Central memory CD8-positive, alpha-beta T cell (primary cell): ENCODE results near the gene GNAI2.
"Not testable (repeated sequence)": the region's sequence is repeated elsewhere in the genome, so short reads cannot be mapped to it uniquely, and the experiment has no call there.

Source experiments
- ATAC-seq: fragments of 150-1000 bp; cut with Tn5 transposase; replicated peaks from 2 replicates; pipeline ENCODE4 v1.10.0; 2022; ENCODE audit warnings: mild to moderate bottlenecking, moderate FRiP score, moderate number of reproducible peaks; ENCODE audit not compliant: poor library complexity, severe bottlenecking; ENCODE audit errors: extremely low read depth
- DNase-seq, 2 donors: peaks; one replicate each; pipeline ENCODE4 v3.0.0; 2021; ENCODE audit warnings: low spot score in 2 of 2
- H3K27ac Mint-ChIP-seq: one replicate; pipeline ENCODE4 v1.8.0; 2022; ENCODE audit warnings: low read depth, mild to moderate bottlenecking, moderate library complexity, mixed read lengths
- H3K27me3 Mint-ChIP-seq: one replicate; pipeline ENCODE4 v1.8.0; 2022; ENCODE audit warnings: mixed read lengths
- H3K36me3 Mint-ChIP-seq: one replicate; pipeline ENCODE4 v1.8.0; 2022; ENCODE audit warnings: mild to moderate bottlenecking, moderate library complexity, mixed read lengths; ENCODE audit not compliant: insufficient read depth
- H3K4me1 Mint-ChIP-seq: one replicate; pipeline ENCODE4 v1.8.0; 2022; ENCODE audit warnings: mixed read lengths
- H3K4me3 Mint-ChIP-seq: one replicate; pipeline ENCODE4 v1.8.0; 2022; ENCODE audit warnings: mild to moderate bottlenecking, moderate library complexity, mixed read lengths
- H3K9me3 Mint-ChIP-seq: one replicate; pipeline ENCODE4 v1.8.0; 2022; ENCODE audit warnings: mixed read lengths

The GNAI2 gene

DNA sequence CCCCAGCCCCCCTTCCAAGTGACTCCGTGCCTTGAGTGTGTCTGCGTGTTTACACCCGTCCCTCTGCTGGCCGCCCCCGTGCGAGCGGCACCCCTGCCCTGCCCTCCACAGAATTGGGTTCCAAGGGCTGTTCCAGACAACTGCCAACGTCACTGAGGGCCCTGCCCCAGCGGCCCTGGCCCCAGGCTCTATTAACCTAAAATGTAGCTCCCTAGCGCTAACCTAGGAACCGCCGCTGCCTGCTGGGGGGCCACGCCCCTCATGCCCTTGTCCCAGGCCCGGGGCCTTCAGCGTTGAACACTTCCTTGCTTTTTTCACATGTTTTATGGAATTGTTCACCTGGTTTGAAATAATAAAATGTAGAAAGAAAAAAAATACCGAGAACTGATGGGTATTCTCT, 23.0 kb downstream of the GNAI2 start:
- Mint-ChIP-seq H3K4me1 (peaks cover 6% of the 10 kb centered on the region), H3K4me3 (peak overlapping the region; percentile 20), H3K9me3 (no peaks in the 10 kb centered on the region), H3K27ac (peak overlapping the region; percentile 63), H3K27me3 (no peaks in the 10 kb centered on the region), H3K36me3 (peaks cover 43% of the 10 kb centered on the region)
- DNase-seq (no peak), ATAC-seq (no peak)

DNA sequence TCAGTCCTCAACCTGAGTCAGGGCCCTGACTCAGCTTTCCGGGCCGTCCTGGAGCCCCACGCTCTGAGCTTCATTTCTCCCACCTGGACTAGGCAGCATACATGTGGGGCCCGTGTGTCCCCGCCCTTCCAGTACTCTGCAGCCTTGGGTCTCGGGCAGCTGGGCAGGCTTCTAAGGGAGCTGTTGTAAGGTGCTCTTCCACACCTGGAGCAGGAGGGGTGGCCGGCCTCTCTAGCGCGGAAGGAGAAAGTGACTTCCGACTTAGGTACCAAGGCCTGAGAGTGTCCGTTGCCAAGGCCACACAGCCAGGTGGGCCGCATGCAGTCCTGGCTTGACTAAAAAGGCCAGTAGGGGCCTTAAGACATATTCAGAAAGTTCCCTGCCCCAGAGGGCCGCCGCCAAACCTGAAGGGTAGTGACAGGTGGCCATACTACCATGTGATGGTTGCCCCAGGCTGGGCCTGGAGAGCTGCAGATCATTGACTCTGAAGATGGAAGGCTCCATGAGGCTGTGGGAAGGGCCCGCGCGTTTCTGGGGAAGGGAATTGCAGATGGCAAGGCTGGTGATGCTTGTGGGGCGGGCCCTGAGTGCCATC, 23.5 kb downstream of the GNAI2 start:
- Mint-ChIP-seq H3K4me1 (peaks cover 6% of the 10 kb centered on the region), H3K4me3 (peak overlapping the region; percentile 66), H3K27ac (peak overlapping the region; percentile 63), H3K27me3 (no peaks in the 10 kb centered on the region), H3K36me3 (peaks cover 43% of the 10 kb centered on the region), H3K9me3 (no peaks in the 10 kb centered on the region)
- ATAC-seq (no peak), DNase-seq (no peak)

DNA sequence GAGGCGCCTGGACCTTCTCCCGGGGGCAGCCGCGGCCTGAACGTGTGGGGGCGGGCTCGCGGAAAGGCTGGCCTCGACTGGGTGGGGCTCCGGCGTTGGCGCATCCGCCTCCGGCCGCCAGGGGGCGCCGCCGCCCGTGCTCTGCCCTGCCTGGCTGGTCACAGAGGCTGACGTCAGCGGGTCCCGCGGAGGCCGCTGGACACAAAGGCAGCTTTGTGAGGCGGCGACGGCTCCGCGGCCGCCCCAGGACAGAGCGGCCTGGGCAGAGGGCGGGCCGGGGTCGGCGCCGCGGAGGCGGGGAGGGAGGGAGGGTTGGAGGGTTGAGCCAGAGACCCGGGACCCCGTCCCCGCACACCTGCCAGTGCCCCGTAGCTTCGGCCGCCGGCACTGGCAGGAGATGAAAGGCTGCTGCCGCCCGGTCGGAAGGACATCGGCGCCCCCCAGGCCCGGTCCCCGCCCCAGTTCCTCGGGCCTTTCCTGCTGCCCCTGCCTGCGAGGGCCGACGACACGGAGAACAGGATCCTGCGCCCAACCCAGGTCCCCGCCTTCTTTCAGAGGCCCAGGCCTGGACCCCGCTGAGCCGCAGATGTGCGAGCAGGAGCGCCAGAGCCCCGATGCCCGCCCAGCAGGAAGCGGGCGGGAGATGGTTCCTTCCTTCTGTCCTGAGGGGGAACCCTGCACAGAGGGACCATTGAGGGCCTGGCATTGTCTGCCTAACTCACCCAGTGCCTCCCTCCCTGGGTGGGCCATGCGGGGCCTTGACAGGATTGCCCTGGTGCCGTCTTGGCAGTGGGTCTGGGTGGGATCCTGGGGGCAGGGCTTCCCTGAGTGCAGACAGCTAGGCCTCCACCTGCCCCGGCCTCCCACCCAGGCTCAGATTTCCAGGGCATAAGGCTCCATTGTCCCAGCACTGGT, 24.3 kb downstream of the GNAI2 start:
- Mint-ChIP-seq H3K4me1 (peaks cover 6% of the 10 kb centered on the region), H3K4me3 (peak overlapping the region; percentile 66), H3K27me3 (no peaks in the 10 kb centered on the region), H3K36me3 (peaks cover 39% of the 10 kb centered on the region), H3K9me3 (no peaks in the 10 kb centered on the region), H3K27ac (peak overlapping the region; percentile 63)
- peak; percentile 96 for ATAC-seq
- DNase-seq: peak; percentile 67 to 79

DNA sequence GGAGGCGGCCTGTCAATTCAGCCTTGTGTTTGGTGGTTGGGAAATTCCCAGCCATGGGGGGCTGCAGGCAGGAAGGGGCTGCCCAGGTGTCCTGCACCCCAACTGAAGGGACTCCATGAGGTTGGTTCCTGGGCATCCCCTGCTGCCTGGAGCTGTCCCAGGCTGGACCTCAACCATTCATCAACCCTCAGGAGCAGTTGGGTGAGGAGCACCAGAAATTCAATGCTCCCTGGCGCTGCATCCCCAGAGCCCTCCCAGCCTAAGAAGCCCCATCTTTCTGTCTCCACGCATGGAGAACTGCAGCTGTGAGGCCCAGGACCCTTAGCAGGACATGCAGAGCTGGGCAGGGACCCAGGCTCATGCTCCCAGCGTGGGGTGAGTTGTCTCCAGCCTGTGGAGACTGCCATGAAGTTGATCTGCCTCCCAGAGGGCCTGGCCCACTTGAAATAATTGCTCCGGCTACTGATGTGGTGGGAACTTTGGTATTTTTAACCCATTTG, 25.0 kb downstream of the GNAI2 start:
- H3K27me3 Mint-ChIP-seq: no peaks in the 10 kb centered on the region
- peaks cover 6% of the 10 kb centered on the region for H3K4me1 Mint-ChIP-seq
- ATAC-seq (no peak), DNase-seq (no peak)
- H3K27ac Mint-ChIP-seq: no peak overlapping the region
- H3K36me3 Mint-ChIP-seq: peaks cover 36% of the 10 kb centered on the region
- peak overlapping the region; percentile 66 for H3K4me3 Mint-ChIP-seq
- no peaks in the 10 kb centered on the region for H3K9me3 Mint-ChIP-seq

- H3K36me3 Mint-ChIP-seq: peaks cover 34% of the 10 kb centered on the region
- no peaks in the 10 kb centered on the region for H3K9me3 Mint-ChIP-seq
- DNase-seq (no peak), ATAC-seq (no peak)
- H3K27me3 Mint-ChIP-seq: no peaks in the 10 kb centered on the region
- no peak overlapping the region for H3K27ac Mint-ChIP-seq
- peaks cover 6% of the 10 kb centered on the region for H3K4me1 Mint-ChIP-seq
- no peak overlapping the region for H3K4me3 Mint-ChIP-seq
Observed at GRCh38 chr3:50261505-50261904, 25.5 kb downstream of the GNAI2 start.

DNA sequence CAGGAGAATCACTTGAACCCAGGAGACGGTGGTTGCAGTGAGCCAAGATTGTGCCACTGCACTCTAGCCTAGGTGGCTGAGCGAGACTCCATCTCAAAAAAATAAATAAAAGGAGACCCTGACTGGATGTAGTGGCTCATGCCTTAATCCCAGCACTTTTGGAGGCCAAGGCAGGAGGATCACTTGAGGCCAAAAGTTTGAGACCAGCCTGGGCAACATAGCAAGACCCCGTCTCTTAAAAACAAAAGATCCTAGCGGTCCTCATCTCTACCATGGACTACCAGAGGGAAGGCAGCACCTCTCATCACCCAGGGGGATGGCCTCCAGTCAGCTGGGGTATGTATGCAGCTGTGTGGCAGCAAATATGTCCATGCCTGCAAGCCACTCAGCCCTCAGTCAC, 26.2 kb downstream of the GNAI2 start:
- not testable (repeated sequence) for H3K27ac Mint-ChIP-seq, H3K4me1 Mint-ChIP-seq

GRCh38 chr3:50262778-50263177, 26.8 kb downstream of the GNAI2 start:
- H3K4me1 Mint-ChIP-seq: peaks cover 6% of the 10 kb centered on the region
- H3K27ac Mint-ChIP-seq: no peak overlapping the region
- no peak for DNase-seq
- peaks cover 24% of the 10 kb centered on the region for H3K36me3 Mint-ChIP-seq
- H3K9me3 Mint-ChIP-seq: no peaks in the 10 kb centered on the region
- no peaks in the 10 kb centered on the region for H3K27me3 Mint-ChIP-seq
- no peak overlapping the region for H3K4me3 Mint-ChIP-seq
- ATAC-seq: no peak

More for the DNA sequence above, 26.2 kb downstream of the GNAI2 start:
- H3K36me3 Mint-ChIP-seq: peaks cover 30% of the 10 kb centered on the region
- H3K27me3 Mint-ChIP-seq, DNase-seq, H3K4me3 Mint-ChIP-seq, ATAC-seq, H3K9me3 Mint-ChIP-seq: not testable (repeated sequence)

- H3K36me3 Mint-ChIP-seq: peaks cover 16% of the 10 kb centered on the region
- H3K4me3 Mint-ChIP-seq: no peak overlapping the region
- ATAC-seq: no peak
- H3K27me3 Mint-ChIP-seq: no peaks in the 10 kb centered on the region
- H3K9me3 Mint-ChIP-seq: no peaks in the 10 kb centered on the region
- H3K27ac Mint-ChIP-seq: no peak overlapping the region
- H3K4me1 Mint-ChIP-seq: peaks cover 6% of the 10 kb centered on the region
- DNase-seq: no peak
Observed at GRCh38 chr3:50263478-50264382, 27.7 kb downstream of the GNAI2 start.

GRCh38 chr3:50264383-50264963, 28.5 kb downstream of the GNAI2 start:
- Mint-ChIP-seq H3K36me3 (peaks cover 10% of the 10 kb centered on the region), H3K27me3 (no peaks in the 10 kb centered on the region), H3K27ac (no peak overlapping the region), H3K4me1 (peaks cover 6% of the 10 kb centered on the region), H3K4me3 (no peak overlapping the region), H3K9me3 (no peaks in the 10 kb centered on the region)
- DNase-seq (no peak), ATAC-seq (no peak)

DNA sequence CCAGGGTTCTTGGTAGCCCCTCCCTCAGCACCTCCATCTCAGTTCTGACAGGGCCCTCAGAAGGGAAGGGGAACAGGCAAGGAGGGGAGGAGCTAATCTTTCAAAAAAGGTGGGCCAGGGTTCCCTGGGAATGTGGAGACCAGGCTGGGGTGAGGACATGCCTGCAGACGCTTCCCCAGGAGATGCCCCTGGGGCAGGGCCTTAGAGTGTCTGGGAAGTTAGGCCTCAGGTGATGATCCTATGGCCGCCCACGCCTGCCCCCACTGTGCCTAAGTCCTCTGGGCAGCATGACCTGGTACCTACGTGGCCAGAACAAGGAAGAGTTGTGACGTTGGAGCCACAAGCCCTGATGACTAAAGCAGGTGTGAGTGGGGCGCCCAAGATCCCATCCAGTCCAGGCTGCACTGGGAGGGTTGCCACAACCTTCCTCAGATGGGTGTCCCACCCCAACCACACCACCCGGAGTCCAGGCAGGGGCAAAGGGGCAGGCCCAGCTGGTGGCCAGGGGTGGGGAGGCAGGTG, 29.0 kb downstream of the GNAI2 start:
- H3K4me3 Mint-ChIP-seq: no peak overlapping the region
- no peaks in the 10 kb centered on the region for H3K27me3 Mint-ChIP-seq
- ATAC-seq (no peak), DNase-seq (no peak)
- no peak overlapping the region for H3K27ac Mint-ChIP-seq
- H3K9me3 Mint-ChIP-seq: no peaks in the 10 kb centered on the region
- peaks cover 5% of the 10 kb centered on the region for H3K36me3 Mint-ChIP-seq
- peaks cover under 1% of the 10 kb centered on the region for H3K4me1 Mint-ChIP-seq

- H3K4me1 Mint-ChIP-seq: no peaks in the 10 kb centered on the region
- peaks cover 2% of the 10 kb centered on the region for H3K36me3 Mint-ChIP-seq
- DNase-seq: no peak
- H3K27ac Mint-ChIP-seq: no peak overlapping the region
- no peak overlapping the region for H3K4me3 Mint-ChIP-seq
- ATAC-seq: no peak
- no peaks in the 10 kb centered on the region for H3K9me3 Mint-ChIP-seq
- H3K27me3 Mint-ChIP-seq: no peaks in the 10 kb centered on the region
Observed at GRCh38 chr3:50265571-50265970, 29.6 kb downstream of the GNAI2 start.

DNA sequence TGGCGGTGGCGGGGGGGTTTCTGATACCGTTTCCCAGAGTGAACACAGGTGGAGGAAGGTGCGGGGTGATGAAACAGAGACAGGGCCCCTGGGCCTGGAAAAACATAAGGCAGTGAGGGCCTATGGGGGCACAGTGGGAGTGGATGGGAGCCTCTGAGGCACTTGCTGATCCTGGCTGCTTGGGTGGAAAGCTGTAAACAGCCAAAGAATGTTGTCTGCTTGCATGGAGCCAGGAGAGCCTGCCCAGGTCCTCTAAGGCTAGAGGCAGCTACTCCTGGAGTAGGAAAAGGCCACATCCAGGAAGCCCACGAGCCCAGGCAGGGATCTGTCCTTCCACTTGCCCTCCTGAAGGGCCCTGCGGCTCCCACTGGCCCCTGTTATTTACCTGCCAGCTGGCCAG, 30.0 kb downstream of the GNAI2 start:
- ATAC-seq: no peak
- H3K4me3 Mint-ChIP-seq: no peak overlapping the region
- H3K36me3 Mint-ChIP-seq: peaks cover 2% of the 10 kb centered on the region
- H3K9me3 Mint-ChIP-seq: no peaks in the 10 kb centered on the region
- H3K27me3 Mint-ChIP-seq: no peaks in the 10 kb centered on the region
- H3K4me1 Mint-ChIP-seq: no peaks in the 10 kb centered on the region
- DNase-seq: no peak
- H3K27ac Mint-ChIP-seq: no peak overlapping the region
